Spleen (tissue), 7 donors: ENCODE measurements around the gene TRIM33.

ENCODE experiments used
- CTCF ChIP-seq, 11 experiments: fragments of 200-600 bp in 7 of 11; fragments of 450-650 bp in 4 of 11; sonication (generic) in 4 of 11; IDR thresholded peaks in 8 of 11; conservative IDR thresholded peaks in 3 of 11; 1 replicate in 7 of 11; 2 replicates in 4 of 11; pipeline versions ENCODE4 v1.4.0 to v1.8.0; 2016 to 2021; ENCODE audit warnings: antibody characterized with exemption in 11 of 11, inconsistent platforms in 4 of 11, mild to moderate bottlenecking in 1 of 11
- POLR2A ChIP-seq, 3 donors: fragments of 450-650 bp; IDR thresholded peaks; one replicate each; pipeline ENCODE4 v1.5.1; 2017; ENCODE audit warnings: antibody characterized with exemption in 3 of 3, mild to moderate bottlenecking in 1 of 3
- POLR2AphosphoS5 ChIP-seq, 3 donors: sonication (generic); formaldehyde crosslinking; IDR thresholded peaks; one replicate each; pipeline ENCODE4 v1.5.1; 2017; ENCODE audit warnings: antibody characterized with exemption in 3 of 3
- donor health status: DM: no; HTN: no; CAD: no; lungs with moderate emphysema.
- donor health status: DM: no; HTN: no; CAD: no.
- donor health status: DM: no; HTN: no; CAD: no.

- no peak for TF ChIP-seq CTCF (IDR thresholded peaks at IDR 0.05 in 8 of 11, conservative IDR thresholded peaks at IDR 0.05 in 3 of 11)
- no peak for TF ChIP-seq POLR2A (IDR thresholded peaks at IDR 0.05)
- TF ChIP-seq POLR2AphosphoS5 (IDR thresholded peaks at IDR 0.05): no peak
Measured at GRCh38 chr1:114387010-114387360, 124.0 kb downstream of the TRIM33 start.
